Breast epithelium (tissue), 3 donors: ENCODE data around the gene DAPK3.

ENCODE experiments used
- POLR2A ChIP-seq: fragments of 450-650 bp; IDR thresholded peaks from one replicate; pipeline ENCODE4 v1.6.1; 2016; ENCODE audit warnings: antibody characterized with exemption, mild to moderate bottlenecking, moderate library complexity
- POLR2AphosphoS5 ChIP-seq, 3 donors: sonication (generic); formaldehyde crosslinking; IDR thresholded peaks; one replicate each; pipeline ENCODE4 v1.6.1; 2017; ENCODE audit warnings: antibody characterized with exemption in 3 of 3
- TF ChIP-seq, protein P1 (sequence below), 3 donors: fragments of 450-650 bp; IDR thresholded peaks; one replicate each; pipeline ENCODE4 v1.5.1; 2016 to 2017; ENCODE audit warnings: antibody characterized with exemption in 3 of 3, mild to moderate bottlenecking in 3 of 3, moderate library complexity in 3 of 3

DNA sequence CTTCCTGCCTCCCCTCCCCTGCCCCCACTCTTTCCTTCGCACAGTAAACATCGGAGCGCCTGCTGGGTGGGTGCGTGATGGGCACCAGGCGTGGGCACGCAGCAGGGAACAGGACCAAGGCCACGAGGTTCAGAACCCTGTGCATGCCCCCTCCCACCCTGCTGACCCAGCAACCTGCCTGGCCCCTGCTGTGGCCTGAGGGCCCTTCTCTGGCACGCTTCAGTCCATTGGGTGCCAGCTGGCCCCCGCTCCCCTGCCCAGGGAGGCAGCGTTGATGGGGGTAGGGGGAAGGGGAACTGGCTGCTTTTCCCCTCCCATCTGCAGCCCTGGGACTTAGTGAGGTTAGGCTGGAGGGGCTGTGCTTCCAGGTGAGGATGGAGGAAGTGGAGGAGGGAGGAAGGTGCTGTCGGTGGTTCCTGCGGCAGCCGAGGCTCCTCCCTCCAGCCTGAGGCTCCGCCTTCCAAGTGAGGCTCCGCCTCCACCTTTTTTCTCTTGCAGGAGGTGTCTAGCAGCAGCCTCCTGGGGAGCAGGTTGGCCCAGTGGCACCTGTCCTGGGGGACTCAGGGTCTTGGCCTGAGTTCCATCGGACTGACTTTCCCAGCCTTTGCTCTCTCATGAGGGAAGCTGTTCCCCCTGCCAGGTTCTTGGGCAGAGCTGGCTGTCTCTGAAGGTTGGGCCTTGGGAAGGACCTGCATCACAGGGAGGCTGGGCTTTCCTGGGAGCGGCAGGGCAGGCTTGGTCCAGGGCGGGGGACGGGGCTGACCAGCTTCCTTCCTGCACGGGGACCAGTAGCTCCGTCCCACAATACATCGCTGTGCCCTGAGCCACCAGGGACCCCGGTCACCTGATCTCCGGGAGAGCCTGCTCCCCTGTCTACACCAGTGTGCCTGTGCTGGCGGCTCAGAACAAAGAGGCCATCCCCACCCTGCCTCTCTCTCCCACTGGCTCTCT is 43.9 kb upstream of the DAPK3 start:
- TF ChIP-seq POLR2A (no peak), POLR2AphosphoS5 (IDR thresholded peaks at IDR 0.05) (no peak)
- TF ChIP-seq, protein P1, sequence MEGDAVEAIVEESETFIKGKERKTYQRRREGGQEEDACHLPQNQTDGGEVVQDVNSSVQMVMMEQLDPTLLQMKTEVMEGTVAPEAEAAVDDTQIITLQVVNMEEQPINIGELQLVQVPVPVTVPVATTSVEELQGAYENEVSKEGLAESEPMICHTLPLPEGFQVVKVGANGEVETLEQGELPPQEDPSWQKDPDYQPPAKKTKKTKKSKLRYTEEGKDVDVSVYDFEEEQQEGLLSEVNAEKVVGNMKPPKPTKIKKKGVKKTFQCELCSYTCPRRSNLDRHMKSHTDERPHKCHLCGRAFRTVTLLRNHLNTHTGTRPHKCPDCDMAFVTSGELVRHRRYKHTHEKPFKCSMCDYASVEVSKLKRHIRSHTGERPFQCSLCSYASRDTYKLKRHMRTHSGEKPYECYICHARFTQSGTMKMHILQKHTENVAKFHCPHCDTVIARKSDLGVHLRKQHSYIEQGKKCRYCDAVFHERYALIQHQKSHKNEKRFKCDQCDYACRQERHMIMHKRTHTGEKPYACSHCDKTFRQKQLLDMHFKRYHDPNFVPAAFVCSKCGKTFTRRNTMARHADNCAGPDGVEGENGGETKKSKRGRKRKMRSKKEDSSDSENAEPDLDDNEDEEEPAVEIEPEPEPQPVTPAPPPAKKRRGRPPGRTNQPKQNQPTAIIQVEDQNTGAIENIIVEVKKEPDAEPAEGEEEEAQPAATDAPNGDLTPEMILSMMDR (IDR thresholded peaks at IDR 0.05) = no peak
